LNCAP (cell line): ENCODE measurements around the gene MND1.

Source experiments
- CTCF ChIP-seq: fragments of 450-650 bp; IDR thresholded peaks from 2 replicates; pipeline ENCODE4 v1.5.1; 2017; ENCODE audit warnings: mild to moderate bottlenecking

MND1 gene

GRCh38 chr4:153348006-153348405, 3.5 kb downstream of the MND1 start:
- TF ChIP-seq CTCF: no peak

- TF ChIP-seq CTCF: no peak
Observed at GRCh38 chr4:153349206-153349805, 4.8 kb downstream of the MND1 start.

- no peak for TF ChIP-seq CTCF
Observed at GRCh38 chr4:153362184-153362583, 17.7 kb downstream of the MND1 start.

GRCh38 chr4:153364061-153364460, 19.6 kb downstream of the MND1 start:
- TF ChIP-seq CTCF: no peak

- no peak for TF ChIP-seq CTCF
Observed at GRCh38 chr4:153365003-153365402, 20.5 kb downstream of the MND1 start.

GRCh38 chr4:153366486-153366885, 22.0 kb downstream of the MND1 start:
- no peak for TF ChIP-seq CTCF

GRCh38 chr4:153367092-153367491, 22.6 kb downstream of the MND1 start:
- TF ChIP-seq CTCF: no peak

GRCh38 chr4:153369021-153369420, 24.5 kb downstream of the MND1 start:
- TF ChIP-seq CTCF: no peak
